Astrocyte (in vitro differentiated cells and primary cell): ENCODE results near the gene TMEM45A. TPM values are rescaled to one million over a fixed set of nuclear protein-coding genes. Genes with fewer than 3 reads are reported as not detected.

Source experiments
- DNase-seq: peaks from one replicate; pipeline ENCODE4 v3.0.0-alpha.2; 2010; ENCODE audit warnings: low read depth
- FAIRE-seq: peaks from 2 replicates; lab custom pipeline; 2011; peaks lifted over from hg19 to GRCh38; lab: Jason Lieb, UNC
- H2AFZ ChIP-seq: 2 replicates; pipeline ENCODE4 v1.6.0; 2012; ENCODE audit warnings: low read depth, low read length, inconsistent platforms
- H3K27ac ChIP-seq: 2 replicates; pipeline ENCODE4 v1.5.1; 2011; ENCODE audit warnings: low read depth, low read length, inconsistent platforms
- H3K27me3 ChIP-seq: 2 replicates; pipeline ENCODE4 v1.6.0; 2011; ENCODE audit warnings: low read length, inconsistent platforms; ENCODE audit not compliant: insufficient read depth
- H3K36me3 ChIP-seq: 2 replicates; pipeline ENCODE4 v1.5.1; 2011; ENCODE audit warnings: low read length, inconsistent platforms; ENCODE audit not compliant: insufficient read depth
- H3K4me1 ChIP-seq: 2 replicates; pipeline ENCODE4 v1.5.1; 2011; ENCODE audit warnings: low read length, inconsistent platforms; ENCODE audit not compliant: insufficient read depth
- H3K4me2 ChIP-seq: 2 replicates; pipeline ENCODE4 v1.6.0; 2012; ENCODE audit warnings: low read length, inconsistent platforms
- H3K4me3 ChIP-seq: 2 replicates; pipeline ENCODE4 v1.5.1; 2011; ENCODE audit warnings: low read depth, mild to moderate bottlenecking, low read length, inconsistent platforms; ENCODE audit not compliant: insufficient read depth
- H3K79me2 ChIP-seq: 2 replicates; pipeline ENCODE4 v1.6.0; 2012; ENCODE audit warnings: mild to moderate bottlenecking, low read length, inconsistent platforms; ENCODE audit not compliant: insufficient read depth
- H3K9ac ChIP-seq: 2 replicates; pipeline ENCODE4 v1.6.0; 2012; ENCODE audit warnings: mild to moderate bottlenecking, low read length, inconsistent platforms
- H3K9me3 ChIP-seq: 2 replicates; pipeline ENCODE4 v1.5.1; 2012; ENCODE audit warnings: low read depth, mild to moderate bottlenecking, low read length, inconsistent platforms; ENCODE audit not compliant: insufficient read depth
- H4K20me1 ChIP-seq: 2 replicates; pipeline ENCODE4 v1.6.0; 2012; ENCODE audit warnings: low read length, inconsistent platforms; ENCODE audit not compliant: insufficient read depth
- H3K27ac Mint-ChIP-seq: one replicate; pipeline ENCODE4 v1.8.0; 2021; ENCODE audit warnings: mild to moderate bottlenecking, mixed read lengths; ENCODE audit not compliant: unreplicated experiment
- H3K27me3 Mint-ChIP-seq: one replicate; pipeline ENCODE4 v1.8.0; 2021; ENCODE audit warnings: low read depth, mixed read lengths; ENCODE audit not compliant: unreplicated experiment
- H3K36me3 Mint-ChIP-seq: one replicate; pipeline ENCODE4 v1.8.0; 2021; ENCODE audit warnings: low read depth, mixed read lengths; ENCODE audit not compliant: unreplicated experiment
- H3K4me1 Mint-ChIP-seq: one replicate; pipeline ENCODE4 v1.8.0; 2021; ENCODE audit warnings: low read depth, mixed read lengths; ENCODE audit not compliant: unreplicated experiment
- H3K4me3 Mint-ChIP-seq: one replicate; pipeline ENCODE4 v1.8.0; 2021; ENCODE audit warnings: mild to moderate bottlenecking, moderate library complexity, mixed read lengths; ENCODE audit not compliant: unreplicated experiment
- H3K9me3 Mint-ChIP-seq: one replicate; pipeline ENCODE4 v1.8.0; 2021; ENCODE audit warnings: mild to moderate bottlenecking, mixed read lengths; ENCODE audit not compliant: unreplicated experiment
- EZH2 ChIP-seq: IDR thresholded peaks from 2 replicates; pipeline ENCODE4 v1.6.1; 2012; ENCODE audit warnings: mild to moderate bottlenecking, low read length, inconsistent platforms; ENCODE audit not compliant: insufficient read depth
- total RNA-seq: library from RNA; stranded (reverse); gene quantifications from 2 replicates; pipeline ENCODE4 v1.2.1, GENCODE V29; 2021
- TF ChIP-seq, protein P1 (sequence below): IDR thresholded peaks from 2 replicates; pipeline ENCODE4 v1.5.1; 2011; ENCODE audit warnings: low read depth, mild to moderate bottlenecking, inconsistent platforms, low read length, moderate library complexity; ENCODE audit not compliant: insufficient read depth

TMEM45A gene
- total RNA-seq, 1 donor from 2014 or later: 35.5 TPM

DNA sequence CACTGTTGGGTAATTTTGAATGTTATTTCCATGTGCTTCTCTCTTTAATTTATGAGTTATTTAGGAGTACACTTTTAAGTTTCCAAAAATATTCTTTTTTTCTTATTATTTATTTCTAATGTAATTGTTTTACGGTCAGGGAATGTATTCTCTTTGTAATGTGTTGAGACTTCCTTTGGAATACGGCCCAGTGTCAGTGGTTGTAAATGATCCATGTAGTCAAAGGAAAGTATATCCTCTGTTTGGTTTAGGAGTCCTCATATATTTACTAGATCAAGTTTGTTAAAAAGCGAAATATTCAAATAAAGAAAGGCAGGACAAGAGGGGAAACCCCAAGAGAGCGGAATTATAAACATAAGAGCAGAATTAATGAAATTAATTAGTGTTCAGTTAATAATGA is 68.0 kb downstream of the TMEM45A start:
- no peak overlapping the region for H3K27ac Mint-ChIP-seq
- Histone ChIP-seq H4K20me1 (no peaks in the 10 kb centered on the region), H3K4me3 (no peak overlapping the region), H3K27ac (no peak overlapping the region), H3K4me2 (no peak overlapping the region), H3K9me3 (no peaks in the 10 kb centered on the region), H3K4me1 (no peaks in the 10 kb centered on the region), H3K9ac (no peak overlapping the region), H3K36me3 (peaks cover 4% of the 10 kb centered on the region), H2AFZ (no peak overlapping the region), H3K27me3 (no peaks in the 10 kb centered on the region), H3K79me2 (no peaks in the 10 kb centered on the region)
- H3K4me3 Mint-ChIP-seq: no peak overlapping the region
- no peak for TF ChIP-seq EZH2
- TF ChIP-seq, protein P1, sequence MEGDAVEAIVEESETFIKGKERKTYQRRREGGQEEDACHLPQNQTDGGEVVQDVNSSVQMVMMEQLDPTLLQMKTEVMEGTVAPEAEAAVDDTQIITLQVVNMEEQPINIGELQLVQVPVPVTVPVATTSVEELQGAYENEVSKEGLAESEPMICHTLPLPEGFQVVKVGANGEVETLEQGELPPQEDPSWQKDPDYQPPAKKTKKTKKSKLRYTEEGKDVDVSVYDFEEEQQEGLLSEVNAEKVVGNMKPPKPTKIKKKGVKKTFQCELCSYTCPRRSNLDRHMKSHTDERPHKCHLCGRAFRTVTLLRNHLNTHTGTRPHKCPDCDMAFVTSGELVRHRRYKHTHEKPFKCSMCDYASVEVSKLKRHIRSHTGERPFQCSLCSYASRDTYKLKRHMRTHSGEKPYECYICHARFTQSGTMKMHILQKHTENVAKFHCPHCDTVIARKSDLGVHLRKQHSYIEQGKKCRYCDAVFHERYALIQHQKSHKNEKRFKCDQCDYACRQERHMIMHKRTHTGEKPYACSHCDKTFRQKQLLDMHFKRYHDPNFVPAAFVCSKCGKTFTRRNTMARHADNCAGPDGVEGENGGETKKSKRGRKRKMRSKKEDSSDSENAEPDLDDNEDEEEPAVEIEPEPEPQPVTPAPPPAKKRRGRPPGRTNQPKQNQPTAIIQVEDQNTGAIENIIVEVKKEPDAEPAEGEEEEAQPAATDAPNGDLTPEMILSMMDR: no peak
- no peaks in the 10 kb centered on the region for H3K27me3 Mint-ChIP-seq
- peaks cover 10% of the 10 kb centered on the region for H3K4me1 Mint-ChIP-seq
- no peak for FAIRE-seq
- DNase-seq: no peak
- H3K9me3 Mint-ChIP-seq: peaks cover 2% of the 10 kb centered on the region
- H3K36me3 Mint-ChIP-seq: peaks cover 5% of the 10 kb centered on the region

DNA sequence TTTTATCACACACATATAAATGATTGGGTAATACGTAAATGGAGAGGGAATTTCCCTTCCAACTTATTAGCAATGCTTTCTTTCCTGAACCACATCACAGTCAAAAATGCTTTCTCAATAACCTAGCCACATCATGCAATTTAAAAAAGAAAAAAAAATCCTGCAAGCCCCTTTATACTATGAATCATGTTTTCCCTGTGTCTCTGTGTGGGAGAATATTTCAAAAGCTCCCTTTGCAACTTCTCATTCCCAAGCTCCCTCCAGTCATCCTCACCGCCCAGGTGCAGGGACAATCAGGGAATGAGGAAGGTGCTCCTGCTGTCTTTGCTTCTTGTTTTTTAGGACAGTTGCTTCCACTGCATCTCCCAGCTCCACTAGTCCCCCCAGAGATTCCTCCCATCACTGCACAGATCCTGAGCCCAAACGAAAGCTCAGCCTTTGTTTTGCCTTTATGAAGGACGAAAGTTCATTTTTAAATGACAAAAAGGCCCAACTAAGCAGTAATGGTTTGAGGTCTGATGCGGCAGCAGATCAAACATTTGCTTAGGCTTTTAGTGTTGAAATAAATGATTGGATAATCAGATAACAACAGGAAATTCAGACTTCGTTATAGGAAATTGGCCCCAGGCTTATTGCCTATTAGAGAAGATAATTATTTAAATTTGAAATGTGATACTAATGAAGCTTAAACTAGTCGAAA is 69.2 kb downstream of the TMEM45A start:
- Mint-ChIP-seq H3K36me3 (no peaks in the 10 kb centered on the region), H3K27me3 (no peaks in the 10 kb centered on the region), H3K27ac (peak overlapping the region; percentile 11), H3K4me3 (no peak overlapping the region), H3K9me3 (peaks cover 2% of the 10 kb centered on the region), H3K4me1 (peaks cover 10% of the 10 kb centered on the region)
- H4K20me1 ChIP-seq: no peaks in the 10 kb centered on the region
- H3K36me3 ChIP-seq: peaks cover 4% of the 10 kb centered on the region
- no peaks in the 10 kb centered on the region for H3K4me1 ChIP-seq
- DNase-seq: peak; percentile 76
- H3K79me2 ChIP-seq: no peaks in the 10 kb centered on the region
- no peak for FAIRE-seq
- H3K27ac ChIP-seq: peak overlapping the region; percentile 11
- no peaks in the 10 kb centered on the region for H3K27me3 ChIP-seq
- no peak overlapping the region for H2AFZ ChIP-seq
- TF ChIP-seq, protein P1: no peak
- TF ChIP-seq EZH2: no peak
- H3K4me3 ChIP-seq: no peak overlapping the region
- H3K9me3 ChIP-seq: no peaks in the 10 kb centered on the region
- no peak overlapping the region for H3K9ac ChIP-seq
- H3K4me2 ChIP-seq: no peak overlapping the region

DNA sequence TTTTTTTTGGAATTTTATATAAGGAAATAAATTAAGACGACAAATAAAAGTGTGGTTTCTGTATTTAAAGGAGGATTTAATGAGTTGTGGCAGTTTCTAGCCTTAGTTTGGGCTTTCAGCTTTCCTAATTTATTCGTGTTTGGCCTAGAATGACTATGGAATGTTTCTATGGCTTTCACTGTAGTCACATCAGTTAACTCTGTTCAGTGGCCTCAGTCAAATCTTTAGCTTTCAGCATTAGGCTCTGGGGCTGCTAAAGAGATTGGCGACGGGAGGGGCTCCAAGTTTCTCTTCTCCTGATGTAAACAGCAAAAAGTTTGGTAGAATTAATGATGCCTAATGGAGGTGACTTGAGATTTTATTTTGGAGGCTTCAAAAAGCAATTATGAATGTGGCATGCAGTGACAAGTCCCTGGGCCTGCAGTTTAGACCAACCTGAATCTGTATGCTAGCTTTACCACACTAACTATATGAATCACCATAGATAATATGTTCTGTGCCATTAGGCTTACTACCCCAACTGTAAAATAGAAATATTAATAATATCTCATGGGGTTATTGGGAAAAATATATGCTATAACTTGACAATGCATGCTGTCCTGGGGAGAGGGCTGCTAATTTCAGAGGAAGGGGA is 69.9 kb downstream of the TMEM45A start:
- Histone ChIP-seq H4K20me1 (no peaks in the 10 kb centered on the region), H3K4me1 (no peaks in the 10 kb centered on the region), H3K4me3 (no peak overlapping the region), H3K9me3 (no peaks in the 10 kb centered on the region), H3K27me3 (no peaks in the 10 kb centered on the region), H3K36me3 (peaks cover 4% of the 10 kb centered on the region), H3K79me2 (no peaks in the 10 kb centered on the region), H3K9ac (no peak overlapping the region), H3K4me2 (no peak overlapping the region), H2AFZ (no peak overlapping the region), H3K27ac (no peak overlapping the region)
- Mint-ChIP-seq H3K27ac (no peak overlapping the region), H3K9me3 (peaks cover 2% of the 10 kb centered on the region), H3K36me3 (no peaks in the 10 kb centered on the region), H3K4me1 (peaks cover 10% of the 10 kb centered on the region), H3K27me3 (no peaks in the 10 kb centered on the region), H3K4me3 (no peak overlapping the region)
- TF ChIP-seq, protein P1: no peak
- no peak for TF ChIP-seq EZH2
- no peak for DNase-seq
- FAIRE-seq: no peak
